ENCODE measurements around the gene TTC21B.

- TF ChIP-seq, protein P1, sequence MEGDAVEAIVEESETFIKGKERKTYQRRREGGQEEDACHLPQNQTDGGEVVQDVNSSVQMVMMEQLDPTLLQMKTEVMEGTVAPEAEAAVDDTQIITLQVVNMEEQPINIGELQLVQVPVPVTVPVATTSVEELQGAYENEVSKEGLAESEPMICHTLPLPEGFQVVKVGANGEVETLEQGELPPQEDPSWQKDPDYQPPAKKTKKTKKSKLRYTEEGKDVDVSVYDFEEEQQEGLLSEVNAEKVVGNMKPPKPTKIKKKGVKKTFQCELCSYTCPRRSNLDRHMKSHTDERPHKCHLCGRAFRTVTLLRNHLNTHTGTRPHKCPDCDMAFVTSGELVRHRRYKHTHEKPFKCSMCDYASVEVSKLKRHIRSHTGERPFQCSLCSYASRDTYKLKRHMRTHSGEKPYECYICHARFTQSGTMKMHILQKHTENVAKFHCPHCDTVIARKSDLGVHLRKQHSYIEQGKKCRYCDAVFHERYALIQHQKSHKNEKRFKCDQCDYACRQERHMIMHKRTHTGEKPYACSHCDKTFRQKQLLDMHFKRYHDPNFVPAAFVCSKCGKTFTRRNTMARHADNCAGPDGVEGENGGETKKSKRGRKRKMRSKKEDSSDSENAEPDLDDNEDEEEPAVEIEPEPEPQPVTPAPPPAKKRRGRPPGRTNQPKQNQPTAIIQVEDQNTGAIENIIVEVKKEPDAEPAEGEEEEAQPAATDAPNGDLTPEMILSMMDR (IDR thresholded peaks at IDR 0.05; ENCODE audit: borderline replicate concordance, extremely low read depth, low read length, poor library complexity, severe bottlenecking), result no peak
- TF ChIP-seq EZH2 (IDR thresholded peaks at IDR 0.05; ENCODE audit: borderline replicate concordance, low read depth, low read length, severe bottlenecking), result no peak
These were observed 81.3 kb downstream of the TTC21B start for GRCh38 chr2:165872101-165872791.
